IMR-90 (cell line): ENCODE measurements around the gene TTC21B. TPM values are rescaled to one million over a fixed set of nuclear protein-coding genes. Genes with fewer than 3 reads are reported as not detected.

ENCODE experiments used
- ATAC-seq: fragments of 200-7000 bp; cut with Tn5 transposase; 2 replicates; pipeline ENCODE4 v1.9.1; 2020; ENCODE audit warnings: low read depth, mild to moderate bottlenecking, moderate library complexity
- BruUV-seq: library from RNA; stranded (reverse); fragments of 400-500 nt; replicated peaks from 2 replicates; lab custom pipeline; 2021; lab: Mats Ljungman, UMichigan
- CTCF ChIA-PET: fragments of 300-600 bp; formaldehyde crosslinking; extraction: SDS; loops from one replicate; lab custom pipeline; 2021; ENCODE audit warnings: antibody characterized with exemption; lab: Yijun Ruan, JAX
- POLR2A ChIA-PET: fragments of 300-600 bp; sonication (Branson Sonifier 250); formaldehyde crosslinking; loops from one replicate; lab custom pipeline; 2022; ENCODE audit warnings: antibody characterized with exemption; ENCODE audit not compliant: unreplicated experiment; lab: Charles Lee
- DNase-seq: peaks from one replicate; pipeline ENCODE4 v3.0.0; 2013
- H2AFZ ChIP-seq: replicated peaks from 2 replicates; pipeline ENCODE3; 2013; ENCODE audit warnings: low read length, mild to moderate bottlenecking; ENCODE audit not compliant: poor library complexity
- H2AK5ac ChIP-seq: 2 replicates; pipeline ENCODE4 v1.6.1; 2013; ENCODE audit warnings: low read depth, low read length, inconsistent platforms
- H2AK9ac ChIP-seq: replicated peaks from 2 replicates; pipeline ENCODE3; 2013; ENCODE audit warnings: mild to moderate bottlenecking, low read depth, low read length, moderate library complexity; ENCODE audit not compliant: poor library complexity
- H2BK120ac ChIP-seq: 2 replicates; pipeline ENCODE4 v1.6.1; 2013; ENCODE audit warnings: low read depth, low read length, inconsistent platforms
- H2BK15ac ChIP-seq: 3 replicates; pipeline ENCODE4 v1.6.1; 2013; ENCODE audit warnings: low read depth, low read length, inconsistent platforms
- H2BK20ac ChIP-seq: 2 replicates; pipeline ENCODE4 v1.6.1; 2013; ENCODE audit warnings: low read depth, mild to moderate bottlenecking, inconsistent platforms, low read length, moderate library complexity
- H2BK5ac ChIP-seq: 2 replicates; pipeline ENCODE4 v1.6.1; 2013; ENCODE audit warnings: mild to moderate bottlenecking, low read depth, low read length, inconsistent platforms; ENCODE audit not compliant: poor library complexity, severe bottlenecking
- H3K14ac ChIP-seq: replicated peaks from 2 replicates; pipeline ENCODE4 v1.6.1; 2013; ENCODE audit warnings: low read depth, low read length, inconsistent platforms
- H3K18ac ChIP-seq: 2 replicates; pipeline ENCODE4 v1.6.1; 2013; ENCODE audit warnings: low read depth, low read length, control low read depth
- H3K23ac ChIP-seq: 2 replicates; pipeline ENCODE4 v1.6.1; 2013; ENCODE audit warnings: low read depth, low read length, inconsistent platforms
- H3K27ac ChIP-seq: 2 replicates; pipeline ENCODE4 v1.5.1; 2013; ENCODE audit warnings: mild to moderate bottlenecking, control low read depth, low read length; ENCODE audit not compliant: insufficient read depth
- H3K27me3 ChIP-seq: 2 replicates; pipeline ENCODE4 v1.6.1; 2013; ENCODE audit warnings: low read length; ENCODE audit not compliant: control insufficient read depth, insufficient read depth
- H3K36me3 ChIP-seq: 2 replicates; pipeline ENCODE4 v1.6.1; 2013; ENCODE audit warnings: low read length, mixed read lengths; ENCODE audit not compliant: control insufficient read depth, insufficient read depth
- H3K4ac ChIP-seq: 2 replicates; pipeline ENCODE4 v1.6.1; 2013; ENCODE audit warnings: low read depth, low read length, inconsistent platforms
- H3K4me1 ChIP-seq: 2 replicates; pipeline ENCODE4 v1.6.1; 2013; ENCODE audit warnings: low read length, mixed read lengths; ENCODE audit not compliant: control insufficient read depth, insufficient read depth
- H3K4me2 ChIP-seq: 2 replicates; pipeline ENCODE4 v1.6.1; 2013; ENCODE audit warnings: low read depth, mild to moderate bottlenecking, control low read depth, low read length, moderate library complexity
- H3K4me3 ChIP-seq: 2 replicates; pipeline ENCODE4 v1.5.1; 2013; ENCODE audit warnings: low read depth, mild to moderate bottlenecking, control low read depth, low read length, moderate library complexity; ENCODE audit not compliant: insufficient read depth
- H3K56ac ChIP-seq: 2 replicates; pipeline ENCODE4 v1.6.1; 2013; ENCODE audit warnings: low read length, inconsistent platforms; ENCODE audit not compliant: insufficient read depth; ENCODE audit errors: extremely low read depth
- H3K79me1 ChIP-seq, 2 experiments: 2 replicates each; pipeline ENCODE4 v1.6.1; 2013; ENCODE audit warnings: low read length in 2 of 2, inconsistent platforms in 1 of 2, low read depth in 1 of 2
- H3K9ac ChIP-seq: 2 replicates; pipeline ENCODE4 v1.6.1; 2013; ENCODE audit warnings: low read depth, low read length, control low read depth
- H3K9me1 ChIP-seq: 2 replicates; pipeline ENCODE4 v1.6.1; 2013; ENCODE audit warnings: low read length, inconsistent platforms; ENCODE audit not compliant: insufficient read depth
- H3K9me3 ChIP-seq: 2 replicates; pipeline ENCODE4 v1.6.1; 2013; ENCODE audit warnings: low read length; ENCODE audit not compliant: control insufficient read depth, insufficient read depth
- H4K20me1 ChIP-seq: 2 replicates; pipeline ENCODE4 v1.6.1; 2013; ENCODE audit warnings: low read length, inconsistent platforms; ENCODE audit not compliant: insufficient read depth
- H4K5ac ChIP-seq: 2 replicates; pipeline ENCODE4 v1.6.1; 2013; ENCODE audit warnings: mild to moderate bottlenecking, low read depth, low read length, control low read depth
- H4K8ac ChIP-seq, 2 experiments: 2 replicates each; pipeline ENCODE4 v1.6.1; 2013; ENCODE audit warnings: low read depth in 2 of 2, low read length in 2 of 2, control low read depth in 1 of 2, inconsistent platforms in 1 of 2
- H4K91ac ChIP-seq: 2 replicates; pipeline ENCODE4 v1.6.1; 2013; ENCODE audit warnings: low read depth, low read length, inconsistent platforms; ENCODE audit not compliant: insufficient read depth
- BHLHE40 ChIP-seq: fragments of 150-350 bp; IDR thresholded peaks from 2 replicates; pipeline ENCODE4 v1.6.1; 2016; ENCODE audit warnings: mild to moderate bottlenecking, low read depth, low read length
- CEBPB ChIP-seq: IDR thresholded peaks from 2 replicates; pipeline ENCODE4 v1.6.1; 2012; ENCODE audit warnings: low read depth, low read length, improper control_type of control experiment
- CHD1 ChIP-seq: IDR thresholded peaks from 2 replicates; pipeline ENCODE4 v1.6.1; 2012; ENCODE audit warnings: low read depth, low read length, improper control_type of control experiment
- CTCF ChIP-seq: conservative IDR thresholded peaks from 2 replicates; pipeline ENCODE4 v1.5.1; 2012; ENCODE audit warnings: mild to moderate bottlenecking, low read depth, low read length, improper control_type of control experiment
- MAFK ChIP-seq: IDR thresholded peaks from 2 replicates; pipeline ENCODE4 v1.6.1; 2012; ENCODE audit warnings: low read depth, low read length, improper control_type of control experiment
- MAZ ChIP-seq: IDR thresholded peaks from 2 replicates; pipeline ENCODE4 v1.6.1; 2012; ENCODE audit warnings: low read depth, mild to moderate bottlenecking, low read length, improper control_type of control experiment, moderate library complexity, borderline replicate concordance
- MXI1 ChIP-seq: IDR thresholded peaks from 2 replicates; pipeline ENCODE4 v1.6.1; 2012; ENCODE audit warnings: low read depth, mild to moderate bottlenecking, low read length, moderate library complexity, borderline replicate concordance
- NFE2L2 ChIP-seq: fragments of 150-350 bp; IDR thresholded peaks from 2 replicates; pipeline ENCODE4 v1.6.1; 2016; ENCODE audit warnings: low read depth, mild to moderate bottlenecking, low read length
- POLR2A ChIP-seq: IDR thresholded peaks from 2 replicates; pipeline ENCODE4 v1.6.1; 2012; ENCODE audit warnings: mild to moderate bottlenecking, low read depth, low read length
- RAD21 ChIP-seq: IDR thresholded peaks from 2 replicates; pipeline ENCODE4 v1.6.1; 2012; ENCODE audit warnings: low read length, improper control_type of control experiment
- SMC3 ChIP-seq: fragments of 150-350 bp; IDR thresholded peaks from 2 replicates; pipeline ENCODE4 v1.6.1; 2016; ENCODE audit warnings: low read depth, mild to moderate bottlenecking, antibody characterized with exemption, low read length, moderate library complexity
- USF2 ChIP-seq: fragments of 150-350 bp; IDR thresholded peaks from 2 replicates; pipeline ENCODE4 v1.6.1; 2017; ENCODE audit warnings: mild to moderate bottlenecking, antibody characterized with exemption, low read length, low read depth
- WGBS, 2 experiments: methylation state at CpG; one replicate each; pipeline versions ENCODE4 v1.1.5 to v1.1.7; 2013; ENCODE audit warnings: missing lambda C conversion rate in 2 of 2; ENCODE audit not compliant: insufficient read length in 1 of 2; ENCODE audit errors: extremely low coverage in 2 of 2; 5-methylcytosine and 5-hydroxymethylcytosine counted together
- dilution Hi-C: fragments of 300-500 bp; cut with HindIII; formaldehyde crosslinking; loops from one replicate; pipeline ENCODE4 v1.14.3; 2018; ENCODE audit warnings: low sequenced_read_pairs; ENCODE audit not compliant: unreplicated experiment
- in situ Hi-C: fragments of 300-500 bp; cut with MboI; formaldehyde crosslinking; loops from 3 replicates; pipeline ENCODE4 v1.14.3; 2019; ENCODE audit warnings: low sequenced_read_pairs, inconsistent platforms, mixed read lengths
- intact Hi-C: fragments of 100-400 bp; cut with micrococcal nuclease; formaldehyde crosslinking; loops from 2 replicates; pipeline ENCODE4 v1.10.0; 2022
- polyA plus RNA-seq, 3 experiments: library from polyadenylated mRNA; depleted of rRNA; stranded (reverse); fragments of >200 nt; gene quantifications; 2 replicates each; pipeline ENCODE4 v1.2.3, GENCODE V29; 2012; ENCODE audit warnings: low replicate concordance in 1 of 3
- total RNA-seq: library from RNA; depleted of rRNA; stranded (reverse); fragments of >200 nt; gene quantifications from 2 replicates; pipeline ENCODE4 v1.2.3, GENCODE V29; 2012

Gene TTC21B
- total and polyA plus RNA-seq, 2 of the 4 experiments (the other 2 are of a cell fraction): 8.0 to 17.2 TPM

GRCh38 chr2:165953655-165954606 lies at the start of gene TTC21B (continued):
- peak; percentile 8; the same call in 1 of the 2 replicates for TF ChIP-seq CEBPB
- peak; percentile 84; the same call in 1 of the 2 replicates for TF ChIP-seq MAZ
- TF ChIP-seq CHD1: no peak
- peak; percentile 54 for TF ChIP-seq RAD21
- peak; percentile 69 for TF ChIP-seq SMC3

- H3K9ac ChIP-seq: no peak overlapping the region
- WGBS, 2 experiments: no CpG with 5 or more reads among the region's 2 CpGs
- H4K91ac ChIP-seq: no peak overlapping the region
- intact Hi-C loops (no loop called here), in situ Hi-C loops (no loop called here), dilution Hi-C loops (no loop called here)
- no peak overlapping the region for H2AK5ac ChIP-seq
- no peak overlapping the region for H4K8ac ChIP-seq
- CTCF ChIA-PET: no interaction called here
- no peak overlapping the region for H2AK9ac ChIP-seq
- H3K9me1 ChIP-seq: no peaks in the 10 kb centered on the region
- H2BK20ac ChIP-seq: no peak overlapping the region
- ATAC-seq (no peak), DNase-seq (no peak)
- H3K27ac ChIP-seq: no peak overlapping the region
- POLR2A ChIA-PET: no interaction called here
- no TSS peak for BruUV-seq
- no peaks in the 10 kb centered on the region for H3K27me3 ChIP-seq
- H2BK120ac ChIP-seq: no peak overlapping the region
- no peak overlapping the region for H2BK5ac ChIP-seq
- H3K4me2 ChIP-seq: no peak overlapping the region
- H3K56ac ChIP-seq: no peak overlapping the region
- no peak overlapping the region for H3K4me3 ChIP-seq
- H3K36me3 ChIP-seq: no peaks in the 10 kb centered on the region
- H4K20me1 ChIP-seq: no peaks in the 10 kb centered on the region
- no peaks in the 10 kb centered on the region for H3K9me3 ChIP-seq
- TF ChIP-seq SMC3: no peak
- TF ChIP-seq MAFK: no peak
- no peak for TF ChIP-seq MXI1
- no peak for TF ChIP-seq BHLHE40
- no peak for TF ChIP-seq CHD1
- TF ChIP-seq MAZ: no peak
- no peak for TF ChIP-seq NFE2L2
- TF ChIP-seq POLR2A: no peak
- no peak for TF ChIP-seq USF2
- TF ChIP-seq CTCF: no peak
- TF ChIP-seq CEBPB: no peak
- H3K23ac ChIP-seq: no peak overlapping the region
- H3K14ac ChIP-seq: no peak overlapping the region
- no peak overlapping the region for H3K4ac ChIP-seq
- no peak overlapping the region for H2AFZ ChIP-seq
- no peaks in the 10 kb centered on the region for H3K79me1 ChIP-seq
- H4K5ac ChIP-seq: no peak overlapping the region
- no peaks in the 10 kb centered on the region for H3K4me1 ChIP-seq
- H2BK15ac ChIP-seq: no peak overlapping the region
- no peak overlapping the region for H3K18ac ChIP-seq
Observed at GRCh38 chr2:166000401-166000800, 46.8 kb upstream of the TTC21B start.
